GM23248 (cell line): ENCODE measurements around the gene TOM1. TPM values are rescaled to one million over a fixed set of nuclear protein-coding genes. Genes with fewer than 3 reads are reported as not detected.
A peak's percentile ranks its signal among the peaks of the same experiment; 100 is the strongest.

ENCODE experiments used
- DNase-seq: peaks from one replicate; pipeline ENCODE4 v3.0.0-alpha.2; 2015
- H2AFZ ChIP-seq: fragments of 200-600 bp; sonication (generic); 2 replicates; pipeline ENCODE4 v1.6.1; 2016; ENCODE audit warnings: antibody characterized with exemption
- H3F3A ChIP-seq: fragments of 200-600 bp; sonication (generic); 2 replicates; pipeline ENCODE4 v1.6.1; 2016; ENCODE audit warnings: mild to moderate bottlenecking, antibody characterized with exemption, mixed run types; ENCODE audit not compliant: insufficient read depth
- H3K27ac ChIP-seq: fragments of 200-600 bp; sonication (generic); 2 replicates; pipeline ENCODE4 v1.5.1; 2016; ENCODE audit warnings: mild to moderate bottlenecking
- H3K27me3 ChIP-seq: fragments of 200-600 bp; sonication (generic); replicated peaks from 2 replicates; pipeline ENCODE4 v1.6.1; 2016; ENCODE audit warnings: mild to moderate bottlenecking; ENCODE audit not compliant: insufficient read depth
- H3K36me3 ChIP-seq: fragments of 200-600 bp; sonication (generic); 2 replicates; pipeline ENCODE4 v1.6.1; 2016; ENCODE audit warnings: low read depth, mild to moderate bottlenecking
- H3K4me1 ChIP-seq: fragments of 200-600 bp; sonication (generic); 2 replicates; pipeline ENCODE4 v1.6.1; 2016; ENCODE audit warnings: mild to moderate bottlenecking; ENCODE audit not compliant: insufficient read depth
- H3K4me2 ChIP-seq: fragments of 200-600 bp; sonication (generic); one replicate; pipeline ENCODE4 v1.6.1; 2016; ENCODE audit warnings: mild to moderate bottlenecking; ENCODE audit not compliant: unreplicated experiment
- H3K4me3 ChIP-seq: fragments of 200-600 bp; sonication (generic); 2 replicates; pipeline ENCODE4 v1.5.1; 2016; ENCODE audit warnings: mild to moderate bottlenecking
- H3K79me2 ChIP-seq: fragments of 200-600 bp; sonication (generic); 2 replicates; pipeline ENCODE4 v1.6.1; 2016; ENCODE audit warnings: mild to moderate bottlenecking; ENCODE audit not compliant: insufficient read depth
- H3K9ac ChIP-seq: fragments of 200-600 bp; sonication (generic); 2 replicates; pipeline ENCODE4 v1.6.1; 2016; ENCODE audit warnings: mild to moderate bottlenecking
- H3K9me2 ChIP-seq: fragments of 200-600 bp; sonication (generic); 2 replicates; pipeline ENCODE4 v1.6.1; 2016; ENCODE audit warnings: mixed run types, mild to moderate bottlenecking, moderate library complexity; ENCODE audit not compliant: insufficient read depth
- H3K9me3 ChIP-seq: fragments of 200-600 bp; sonication (generic); one replicate; pipeline ENCODE4 v1.6.1; 2017; ENCODE audit warnings: low read depth
- H4K20me1 ChIP-seq: fragments of 200-600 bp; sonication (generic); 2 replicates; pipeline ENCODE4 v1.6.0; 2016; ENCODE audit not compliant: insufficient read depth
- EZH2 ChIP-seq: fragments of 200-600 bp; sonication (generic); IDR thresholded peaks from 2 replicates; pipeline ENCODE4 v1.6.1; 2018; ENCODE audit warnings: antibody characterized with exemption, mild to moderate bottlenecking; ENCODE audit not compliant: insufficient read depth, poor library complexity, severe bottlenecking
- EZH2phosphoT487 ChIP-seq: fragments of 200-600 bp; sonication (generic); IDR thresholded peaks from 2 replicates; pipeline ENCODE4 v1.6.1; 2018; ENCODE audit warnings: antibody characterized with exemption, moderate library complexity, mild to moderate bottlenecking, low read depth; ENCODE audit not compliant: insufficient read depth
- WGBS, 2 experiments: methylation state at CpG; one replicate each; pipeline ENCODE4 v1.1.6; 2015 to 2017; ENCODE audit warnings: low lambda C conversion rate in 2 of 2, low coverage in 1 of 2; ENCODE audit errors: missing lambda C conversion rate in 2 of 2; 5-methylcytosine and 5-hydroxymethylcytosine counted together
- in situ Hi-C: fragments of 300-500 bp; cut with MboI; formaldehyde crosslinking; loops from 2 replicates; pipeline ENCODE4 v1.15.0; 2020
- polyA plus RNA-seq: library from polyadenylated mRNA; unstranded; fragments of >200 nt; fragmentation: Nextera tagmentation; extraction: Ambion mirVana; gene quantifications from 2 replicates; pipeline ENCODE4 v1.2.1, GENCODE V29; 2016
- total RNA-seq: library from RNA; depleted of rRNA; stranded (reverse); fragments of >200 nt; shearing (Covaris generic); gene quantifications from 2 replicates; pipeline ENCODE4 v1.2.3, GENCODE V29; 2014

TOM1 gene
- total and polyA plus RNA-seq, 2 experiments from 2014 or later, result 61.3 to 69.7 TPM

- H3K4me2 ChIP-seq, result no peak overlapping the region
- H3K36me3 ChIP-seq, result no peaks in the 10 kb centered on the region
- H3K9me3 ChIP-seq, result no peaks in the 10 kb centered on the region
- H2AFZ ChIP-seq, result no peak overlapping the region
- H3K27ac ChIP-seq, result peak overlapping the region; percentile 95
- peaks cover 85% of the 10 kb centered on the region for H3K79me2 ChIP-seq
- no peak overlapping the region for H3K4me3 ChIP-seq
- TF ChIP-seq EZH2phosphoT487 (no peak), EZH2 (no peak)
- WGBS, 2 experiments, result 73 to 87% methylated on average over 8 of the region's 8 CpGs
- no peak for DNase-seq
- peaks cover 28% of the 10 kb centered on the region for H3F3A ChIP-seq
- in situ Hi-C loops, result no loop called here
- peak overlapping the region; percentile 79 for H3K9ac ChIP-seq
- H3K9me2 ChIP-seq, result no peaks in the 10 kb centered on the region
- H4K20me1 ChIP-seq, result no peaks in the 10 kb centered on the region
- H3K4me1 ChIP-seq, result peaks cover 36% of the 10 kb centered on the region
- no peaks in the 10 kb centered on the region for H3K27me3 ChIP-seq
Observed at GRCh38 chr22:35311551-35311999, 11.9 kb downstream of the TOM1 start.

DNA sequence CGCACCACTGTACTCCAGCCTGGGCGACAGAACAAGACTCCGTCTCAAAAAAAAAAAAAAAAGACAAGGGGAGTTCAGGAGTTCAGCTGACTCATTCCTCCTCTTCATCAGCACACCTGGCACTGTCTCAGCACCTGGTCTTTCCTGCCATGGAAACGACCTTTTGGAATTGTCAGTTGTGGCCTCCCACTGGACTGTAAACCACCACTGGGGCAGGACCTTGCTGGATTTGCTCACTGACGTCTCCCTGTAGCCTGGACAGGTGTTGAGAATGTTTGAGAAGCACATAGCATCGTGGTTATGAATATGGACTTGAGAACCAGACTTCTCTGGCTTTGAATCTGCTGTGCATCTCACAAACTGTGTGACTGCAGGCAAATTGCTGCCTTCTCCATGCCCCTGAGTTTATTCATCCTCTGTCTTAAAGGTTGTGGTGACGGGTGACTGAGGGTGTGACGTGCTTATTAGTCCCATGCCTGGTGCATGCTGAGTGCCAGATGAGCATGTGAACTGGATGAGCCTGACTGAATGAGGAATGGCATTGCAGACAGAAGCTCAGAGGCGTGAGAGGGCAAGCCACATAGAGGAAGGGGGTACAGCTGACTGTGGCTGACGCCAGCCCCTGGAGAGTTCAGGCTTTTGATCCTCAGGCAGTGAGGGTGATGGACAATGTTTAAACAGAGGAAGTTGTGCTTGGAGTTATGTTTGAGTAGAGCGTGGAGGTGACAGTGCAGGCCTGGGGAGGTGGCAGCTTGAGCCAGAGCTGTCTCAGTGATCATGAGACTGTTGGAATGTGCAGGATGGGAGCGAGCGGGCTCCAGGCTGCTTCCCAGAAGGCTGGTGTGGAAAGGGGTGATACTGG, 12.7 kb downstream of the TOM1 start:
- no peak for TF ChIP-seq EZH2
- TF ChIP-seq EZH2phosphoT487, result no peak
- peaks cover 28% of the 10 kb centered on the region for H3F3A ChIP-seq
- no peaks in the 10 kb centered on the region for H3K9me3 ChIP-seq
- H3K79me2 ChIP-seq, result peaks cover 85% of the 10 kb centered on the region
- H2AFZ ChIP-seq, result no peak overlapping the region
- H4K20me1 ChIP-seq, result no peaks in the 10 kb centered on the region
- H3K4me3 ChIP-seq, result 0 out of 2 replicates have a peak overlapping the region, but pooled peaks have one; percentile 3
- H3K4me1 ChIP-seq, result peaks cover 34% of the 10 kb centered on the region
- peak overlapping the region; percentile 95 for H3K27ac ChIP-seq
- WGBS, 2 experiments, result 23% methylated on average over 13 of the region's 13 CpGs
- peak; percentile 96 for DNase-seq
- H3K36me3 ChIP-seq, result no peaks in the 10 kb centered on the region
- H3K4me2 ChIP-seq, result peak overlapping the region; percentile 27
- in situ Hi-C loops, result no loop called here
- H3K9me2 ChIP-seq, result no peaks in the 10 kb centered on the region
- peak overlapping the region; percentile 79 for H3K9ac ChIP-seq
- no peaks in the 10 kb centered on the region for H3K27me3 ChIP-seq

DNA sequence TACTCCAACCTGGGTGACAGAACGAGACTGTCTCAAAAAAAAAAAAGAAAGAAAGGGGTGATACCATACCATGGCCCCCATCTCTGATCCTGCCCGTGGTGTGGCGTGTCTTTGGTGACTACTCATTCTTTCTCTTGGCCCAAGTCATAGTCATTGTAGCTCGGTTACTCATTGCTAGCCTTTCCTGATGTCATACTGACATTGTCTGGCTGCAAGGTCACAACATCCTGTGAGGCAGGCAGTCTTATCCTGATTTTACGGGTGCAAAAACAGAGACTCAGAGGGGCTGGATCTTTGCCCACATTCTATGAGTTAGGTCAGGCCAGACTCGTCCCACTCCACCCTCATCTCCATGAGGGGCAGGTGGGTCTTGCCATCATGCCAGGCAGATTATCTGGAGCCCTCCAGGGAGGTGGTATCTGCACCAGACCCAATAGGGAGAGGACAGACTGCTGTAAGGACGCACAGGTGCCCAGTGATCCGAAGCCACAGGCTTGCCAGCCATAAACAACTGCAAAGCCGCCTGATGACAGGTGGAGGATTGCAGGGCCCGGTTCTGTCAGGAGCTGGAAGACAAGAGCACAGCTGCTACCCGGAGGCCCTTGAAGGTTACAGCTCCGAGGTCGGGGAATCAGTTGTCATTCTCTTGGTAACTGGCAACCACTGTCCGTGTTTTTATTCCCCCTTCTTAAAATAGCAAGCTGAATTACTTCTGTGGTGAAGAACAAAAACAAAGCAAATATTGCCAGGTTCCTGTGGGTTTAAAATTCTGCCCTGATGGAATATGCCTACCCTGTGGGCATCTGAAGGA, 13.8 kb downstream of the TOM1 start:
- H3K9me3 ChIP-seq, result no peaks in the 10 kb centered on the region
- peaks cover 28% of the 10 kb centered on the region for H3F3A ChIP-seq
- no peaks in the 10 kb centered on the region for H3K9me2 ChIP-seq
- H3K27ac ChIP-seq, result peak overlapping the region; percentile 95
- no peaks in the 10 kb centered on the region for H3K36me3 ChIP-seq
- no peaks in the 10 kb centered on the region for H4K20me1 ChIP-seq
- 0 out of 2 replicates have a peak overlapping the region, but pooled peaks have one; percentile 3 for H3K4me3 ChIP-seq
- WGBS, 2 experiments, result 40 to 41% methylated on average over 13 to 14 of the region's 14 CpGs
- DNase-seq, result peak; percentile 97
- H3K9ac ChIP-seq, result peak overlapping the region; percentile 79
- peaks cover 85% of the 10 kb centered on the region for H3K79me2 ChIP-seq
- no peaks in the 10 kb centered on the region for H3K27me3 ChIP-seq
- H2AFZ ChIP-seq, result no peak overlapping the region
- TF ChIP-seq EZH2phosphoT487 (no peak), EZH2 (no peak)
- peak overlapping the region; percentile 27 for H3K4me2 ChIP-seq
- H3K4me1 ChIP-seq, result peaks cover 34% of the 10 kb centered on the region
- in situ Hi-C loops, result no loop called here

DNA sequence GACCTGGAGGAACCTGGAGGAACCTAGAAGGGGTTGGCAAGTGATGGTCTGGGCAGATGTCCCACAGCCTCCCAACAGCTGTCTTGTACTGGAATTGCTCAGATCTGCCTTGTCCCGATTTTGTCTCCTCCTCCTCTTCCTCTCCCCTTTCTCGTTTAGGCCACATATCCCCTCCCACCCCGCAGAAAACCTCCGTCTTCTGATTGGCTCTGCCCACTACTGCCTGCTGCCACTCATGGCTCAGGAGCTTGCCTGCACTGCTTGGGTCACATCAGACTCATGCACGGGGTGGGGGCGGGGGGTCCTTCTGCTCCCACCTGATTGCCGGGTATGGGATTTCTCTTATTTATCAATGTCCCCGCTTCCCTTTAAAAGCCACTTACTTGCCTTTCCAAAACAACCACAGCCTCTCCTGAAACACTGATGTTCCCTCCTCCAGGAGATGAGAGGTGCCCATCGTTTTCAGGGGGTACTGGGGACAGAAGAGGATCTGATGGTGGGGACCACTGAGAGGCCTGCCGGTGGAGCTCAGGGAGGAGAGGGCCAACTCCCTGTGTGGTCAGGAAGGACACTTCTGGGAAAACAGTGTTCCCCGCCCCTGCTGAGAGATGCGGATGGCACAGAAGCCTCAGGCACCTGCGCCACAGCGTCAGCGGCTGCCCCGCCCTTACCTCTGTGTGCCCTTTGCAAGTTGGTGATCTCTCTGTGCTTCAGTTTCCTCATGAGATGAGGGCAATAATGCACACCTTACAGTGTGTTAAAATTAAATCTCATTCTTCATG, 14.7 kb downstream of the TOM1 start:
- Histone ChIP-seq H3K4me3 (no peak overlapping the region), H4K20me1 (no peaks in the 10 kb centered on the region), H3K27me3 (no peaks in the 10 kb centered on the region), H3K9me3 (no peaks in the 10 kb centered on the region), H3K4me2 (no peak overlapping the region), H3K27ac (peak overlapping the region; percentile 95), H3K9ac (peak overlapping the region; percentile 64), H2AFZ (no peak overlapping the region), H3K36me3 (no peaks in the 10 kb centered on the region), H3K9me2 (no peaks in the 10 kb centered on the region), H3K79me2 (peaks cover 78% of the 10 kb centered on the region), H3K4me1 (peaks cover 34% of the 10 kb centered on the region), H3F3A (peaks cover 28% of the 10 kb centered on the region)
- no peak for DNase-seq
- WGBS, 2 experiments, result 77 to 79% methylated on average over 14 to 16 of the region's 16 CpGs
- TF ChIP-seq EZH2phosphoT487 (no peak), EZH2 (no peak)
- in situ Hi-C loops, result no loop called here
